OCI-LY1 (cell line): ENCODE measurements around the gene DCC.

Source experiments
- H2AFZ ChIP-seq: fragments of 200-600 bp; sonication (generic), shearing (Covaris generic); 2 replicates; pipeline ENCODE4 v1.6.0; 2014; ENCODE audit warnings: antibody characterized with exemption, mild to moderate bottlenecking, low read length
- H3F3A ChIP-seq: fragments of 200-600 bp; sonication (generic), shearing (Covaris generic); 2 replicates; pipeline ENCODE4 v1.6.0; 2014; ENCODE audit warnings: mild to moderate bottlenecking, antibody characterized with exemption, low read length, moderate library complexity; ENCODE audit not compliant: insufficient read depth
- H3K27ac ChIP-seq: fragments of 200-600 bp; sonication (generic); 2 replicates; pipeline ENCODE4 v1.5.1; 2014; ENCODE audit warnings: low read length, mixed run types, mild to moderate bottlenecking, low read depth; ENCODE audit not compliant: poor library complexity, severe bottlenecking
- H3K27me3 ChIP-seq: fragments of 200-600 bp; sonication (generic); 2 replicates; pipeline ENCODE4 v1.6.0; 2014; ENCODE audit warnings: antibody characterized with exemption, mild to moderate bottlenecking, low read length, moderate library complexity; ENCODE audit not compliant: insufficient read depth
- H3K36me3 ChIP-seq: fragments of 200-600 bp; sonication (generic); 2 replicates; pipeline ENCODE4 v1.6.1; 2014; ENCODE audit warnings: mild to moderate bottlenecking, antibody characterized with exemption, low read length, moderate library complexity, mixed read lengths; ENCODE audit not compliant: insufficient read depth
- H3K4me1 ChIP-seq: fragments of 200-600 bp; sonication (generic); 2 replicates; pipeline ENCODE4 v1.5.1; 2014; ENCODE audit warnings: mild to moderate bottlenecking, low read length, moderate library complexity; ENCODE audit not compliant: insufficient read depth, severe bottlenecking
- H3K4me2 ChIP-seq: fragments of 200-600 bp; sonication (generic), shearing (Covaris generic); 2 replicates; pipeline ENCODE4 v1.6.1; 2014; ENCODE audit warnings: low read length
- H3K4me3 ChIP-seq: fragments of 200-600 bp; sonication (generic); 2 replicates; pipeline ENCODE4 v1.5.1; 2014; ENCODE audit warnings: low read length, low read depth, mild to moderate bottlenecking, mixed read lengths; ENCODE audit not compliant: poor library complexity, severe bottlenecking
- H3K79me2 ChIP-seq: fragments of 200-600 bp; shearing (Covaris generic); 2 replicates; pipeline ENCODE4 v1.6.1; 2016; ENCODE audit warnings: mixed run types, low read length, mixed read lengths; ENCODE audit not compliant: insufficient read depth
- H3K9ac ChIP-seq: fragments of 200-600 bp; sonication (generic), shearing (Covaris generic); 2 replicates; pipeline ENCODE4 v1.6.1; 2014; ENCODE audit warnings: mild to moderate bottlenecking, low read length, mixed read lengths
- H3K9me2 ChIP-seq: fragments of 200-600 bp; sonication (generic), shearing (Covaris generic); 2 replicates; pipeline ENCODE4 v1.6.1; 2014; ENCODE audit warnings: low read depth, mild to moderate bottlenecking, low read length, mixed read lengths
- H3K9me3 ChIP-seq: fragments of 200-600 bp; shearing (Covaris generic); 2 replicates; pipeline ENCODE4 v1.6.1; 2014; ENCODE audit warnings: low read length, mixed read lengths
- H4K20me1 ChIP-seq: fragments of 200-600 bp; sonication (generic), shearing (Covaris generic); 2 replicates; pipeline ENCODE4 v1.6.0; 2016; ENCODE audit warnings: mild to moderate bottlenecking, low read length; ENCODE audit not compliant: insufficient read depth
- EZH2 ChIP-seq: fragments of 200-600 bp; sonication (generic), shearing (Covaris generic); IDR thresholded peaks from 2 replicates; pipeline ENCODE4 v1.8.0; 2017; ENCODE audit warnings: borderline replicate concordance, mixed run types, mild to moderate bottlenecking, antibody characterized with exemption, low read length, moderate library complexity, mixed read lengths
- TF ChIP-seq, protein P1 (sequence below): fragments of 200-600 bp; sonication (generic), shearing (Covaris generic); IDR thresholded peaks from 2 replicates; pipeline ENCODE4 v1.5.1; 2017; ENCODE audit warnings: mild to moderate bottlenecking, antibody characterized with exemption, low read length, moderate library complexity, mixed read lengths

The DCC gene

DNA sequence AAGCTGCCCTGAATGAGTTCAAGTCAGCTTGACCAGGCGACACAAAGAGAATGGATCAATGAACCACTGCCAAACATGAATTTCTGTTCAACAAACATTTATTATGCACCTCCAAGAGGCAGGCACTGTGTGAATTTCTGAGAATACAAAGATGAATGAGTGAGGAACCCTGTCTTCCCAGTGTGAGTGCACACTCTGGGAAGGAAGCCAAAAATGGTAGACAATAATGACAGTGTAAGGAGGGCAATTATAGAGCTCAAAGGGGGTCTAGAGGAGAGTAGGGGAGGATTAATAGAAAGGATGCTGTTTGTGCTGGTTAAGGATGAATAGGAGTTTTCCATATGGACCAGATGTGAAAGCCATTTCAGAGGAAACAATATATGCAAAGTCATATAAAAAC, 213.4 kb downstream of the DCC start:
- no peak overlapping the region for H3K4me2 ChIP-seq
- no peaks in the 10 kb centered on the region for H3F3A ChIP-seq
- no peak overlapping the region for H3K9ac ChIP-seq
- no peaks in the 10 kb centered on the region for H3K9me3 ChIP-seq
- H3K9me2 ChIP-seq = no peaks in the 10 kb centered on the region
- H3K27me3 ChIP-seq = no peaks in the 10 kb centered on the region
- no peaks in the 10 kb centered on the region for H3K4me1 ChIP-seq
- no peak overlapping the region for H3K4me3 ChIP-seq
- no peaks in the 10 kb centered on the region for H4K20me1 ChIP-seq
- no peaks in the 10 kb centered on the region for H3K36me3 ChIP-seq
- TF ChIP-seq, protein P1, sequence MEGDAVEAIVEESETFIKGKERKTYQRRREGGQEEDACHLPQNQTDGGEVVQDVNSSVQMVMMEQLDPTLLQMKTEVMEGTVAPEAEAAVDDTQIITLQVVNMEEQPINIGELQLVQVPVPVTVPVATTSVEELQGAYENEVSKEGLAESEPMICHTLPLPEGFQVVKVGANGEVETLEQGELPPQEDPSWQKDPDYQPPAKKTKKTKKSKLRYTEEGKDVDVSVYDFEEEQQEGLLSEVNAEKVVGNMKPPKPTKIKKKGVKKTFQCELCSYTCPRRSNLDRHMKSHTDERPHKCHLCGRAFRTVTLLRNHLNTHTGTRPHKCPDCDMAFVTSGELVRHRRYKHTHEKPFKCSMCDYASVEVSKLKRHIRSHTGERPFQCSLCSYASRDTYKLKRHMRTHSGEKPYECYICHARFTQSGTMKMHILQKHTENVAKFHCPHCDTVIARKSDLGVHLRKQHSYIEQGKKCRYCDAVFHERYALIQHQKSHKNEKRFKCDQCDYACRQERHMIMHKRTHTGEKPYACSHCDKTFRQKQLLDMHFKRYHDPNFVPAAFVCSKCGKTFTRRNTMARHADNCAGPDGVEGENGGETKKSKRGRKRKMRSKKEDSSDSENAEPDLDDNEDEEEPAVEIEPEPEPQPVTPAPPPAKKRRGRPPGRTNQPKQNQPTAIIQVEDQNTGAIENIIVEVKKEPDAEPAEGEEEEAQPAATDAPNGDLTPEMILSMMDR = no peak
- TF ChIP-seq EZH2 = no peak
- no peak overlapping the region for H2AFZ ChIP-seq
- H3K27ac ChIP-seq = no peak overlapping the region
- H3K79me2 ChIP-seq = no peaks in the 10 kb centered on the region

DNA sequence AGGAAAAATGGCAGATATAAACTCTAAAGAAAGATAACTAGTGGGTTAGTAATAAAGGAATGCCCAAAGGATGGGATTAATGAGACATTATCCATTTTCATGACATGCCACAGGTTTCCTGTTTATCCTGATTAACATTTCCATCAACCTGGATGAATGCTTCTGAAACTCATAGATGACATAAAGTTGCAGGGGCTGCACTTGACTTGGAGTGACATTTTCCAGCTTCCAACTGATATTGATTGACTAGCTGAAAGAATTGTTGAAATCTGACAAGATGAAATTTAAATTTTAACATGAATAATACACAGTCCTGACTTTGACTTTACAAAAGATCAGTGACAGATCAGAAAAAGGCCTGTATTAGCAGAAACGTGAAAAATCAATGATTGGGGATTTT, 214.2 kb downstream of the DCC start:
- Histone ChIP-seq H2AFZ (no peak overlapping the region), H4K20me1 (no peaks in the 10 kb centered on the region)
- TF ChIP-seq, protein P1 = no peak
- no peak for TF ChIP-seq EZH2

GRCh38 chr18:52567360-52567759, 227.4 kb downstream of the DCC start:
- H3K4me1 ChIP-seq = no peaks in the 10 kb centered on the region
- H3K9ac ChIP-seq = no peak overlapping the region
- no peaks in the 10 kb centered on the region for H3K9me2 ChIP-seq
- no peak overlapping the region for H3K27ac ChIP-seq
- H3K79me2 ChIP-seq = no peaks in the 10 kb centered on the region
- no peaks in the 10 kb centered on the region for H4K20me1 ChIP-seq
- no peaks in the 10 kb centered on the region for H3K27me3 ChIP-seq
- TF ChIP-seq EZH2 = no peak
- TF ChIP-seq, protein P1 = no peak
- H3K9me3 ChIP-seq = no peaks in the 10 kb centered on the region
- no peak overlapping the region for H3K4me2 ChIP-seq
- no peak overlapping the region for H3K4me3 ChIP-seq
- no peaks in the 10 kb centered on the region for H3F3A ChIP-seq
- no peak overlapping the region for H2AFZ ChIP-seq
- H3K36me3 ChIP-seq = no peaks in the 10 kb centered on the region

More for the DNA sequence above, 214.2 kb downstream of the DCC start:
- H3K4me2 ChIP-seq = no peak overlapping the region
- H3K79me2 ChIP-seq = no peaks in the 10 kb centered on the region
- no peaks in the 10 kb centered on the region for H3K9me3 ChIP-seq
- no peak overlapping the region for H3K9ac ChIP-seq
- no peak overlapping the region for H3K4me3 ChIP-seq
- H3K4me1 ChIP-seq = no peaks in the 10 kb centered on the region
- H3K36me3 ChIP-seq = no peaks in the 10 kb centered on the region
- H3F3A ChIP-seq = no peaks in the 10 kb centered on the region
- H3K9me2 ChIP-seq = no peaks in the 10 kb centered on the region
- H3K27ac ChIP-seq = no peak overlapping the region
- no peaks in the 10 kb centered on the region for H3K27me3 ChIP-seq
